Cardiac fibroblast (primary cell): ENCODE measurements around the gene ZFP3.
"Not testable (repeated sequence)": the region's sequence is repeated elsewhere in the genome, so short reads cannot be mapped to it uniquely, and the experiment has no call there.

Experiments used
- DNase-seq, 2 donors: peaks; one replicate each; pipeline versions ENCODE4 v3.0.0 to v3.0.0-alpha.2; 2010; ENCODE audit warnings: low read depth in 2 of 2
- H3K4me3 ChIP-seq, 2 donors: replicated peaks in 1 of 2; 1 replicate in 1 of 2; 2 replicates in 1 of 2; pipeline ENCODE4 v1.5.1; 2011; ENCODE audit warnings: low read depth in 2 of 2, low read length in 2 of 2, mild to moderate bottlenecking in 2 of 2, moderate library complexity in 1 of 2
- CTCF ChIP-seq: IDR thresholded peaks from one replicate; pipeline ENCODE4 v1.5.1; 2011; ENCODE audit warnings: low read depth, mild to moderate bottlenecking, low read length, inconsistent platforms

The ZFP3 gene

GRCh38 chr17:5135726-5136579, 57.7 kb downstream of the ZFP3 start:
- no peak overlapping the region for H3K4me3 ChIP-seq
- no peak for DNase-seq
- no peak for TF ChIP-seq CTCF

- DNase-seq, H3K4me3 ChIP-seq: not testable (repeated sequence)
Measured at GRCh38 chr17:5136580-5137412, 58.5 kb downstream of the ZFP3 start.

GRCh38 chr17:5137511-5138197, 59.4 kb downstream of the ZFP3 start:
- DNase-seq = not testable (repeated sequence)

GRCh38 chr17:5138198-5138544, 59.9 kb downstream of the ZFP3 start:
- DNase-seq, H3K4me3 ChIP-seq: not testable (repeated sequence)

More at GRCh38 chr17:5137511-5138197, 59.4 kb downstream of the ZFP3 start:
- not testable (repeated sequence) for H3K4me3 ChIP-seq

GRCh38 chr17:5138616-5139457, 60.6 kb downstream of the ZFP3 start:
- DNase-seq = no peak
- no peak for TF ChIP-seq CTCF
- no peak overlapping the region for H3K4me3 ChIP-seq

- no peak for DNase-seq
- no peak for TF ChIP-seq CTCF
- no peak overlapping the region for H3K4me3 ChIP-seq
Measured at GRCh38 chr17:5139458-5139732, 61.1 kb downstream of the ZFP3 start.

GRCh38 chr17:5142877-5143276, 64.6 kb downstream of the ZFP3 start:
- H3K4me3 ChIP-seq, DNase-seq: not testable (repeated sequence)
